Esophagus muscularis mucosa (tissue), 4 donors: ENCODE measurements around the gene AKT2. TPM values are rescaled to one million over a fixed set of nuclear protein-coding genes. Genes with fewer than 3 reads are reported as not detected.

ENCODE experiments used
- DNase-seq: peaks from one replicate; pipeline ENCODE4 v3.0.0-alpha.2; 2017; ENCODE audit errors: extremely low spot score
- H3K27ac ChIP-seq, 4 donors: fragments of 200-600 bp; sonication (generic); replicated peaks in 1 of 4; 1 replicate in 3 of 4; 2 replicates in 1 of 4; pipeline ENCODE4 v1.5.1; 2016 to 2019; ENCODE audit warnings: mild to moderate bottlenecking in 1 of 4
- H3K27me3 ChIP-seq, 4 donors: fragments of 200-600 bp; sonication (generic); one replicate each; pipeline versions ENCODE4 v1.5.1 to v1.6.0; 2016 to 2019
- H3K36me3 ChIP-seq, 4 donors: fragments of 200-600 bp; sonication (generic); one replicate each; pipeline ENCODE4 v1.5.1; 2016 to 2019
- H3K4me1 ChIP-seq, 4 donors: fragments of 200-600 bp; sonication (generic); one replicate each; pipeline ENCODE4 v1.5.1; 2016 to 2019
- H3K4me3 ChIP-seq, 4 donors: fragments of 200-600 bp; sonication (generic); 1 replicate in 2 of 4; 2 replicates in 2 of 4; pipeline ENCODE4 v1.5.1; 2016 to 2019; ENCODE audit warnings: mild to moderate bottlenecking in 4 of 4, moderate library complexity in 1 of 4
- H3K9me3 ChIP-seq, 4 donors: fragments of 200-600 bp; sonication (generic); 1 replicate in 3 of 4; 2 replicates in 1 of 4; pipeline ENCODE4 v1.5.1; 2016 to 2019
- CTCF ChIP-seq, 3 experiments: fragments of 200-600 bp in 2 of 3; fragments of 450-650 bp in 1 of 3; sonication (generic) in 2 of 3; IDR thresholded peaks; one replicate each; pipeline ENCODE4 v1.5.1; 2017 to 2019; ENCODE audit warnings: antibody characterized with exemption in 3 of 3, mild to moderate bottlenecking in 2 of 3, moderate library complexity in 1 of 3
- EP300 ChIP-seq: sonication (generic); formaldehyde crosslinking; IDR thresholded peaks from one replicate; pipeline ENCODE4 v1.6.1; 2017; ENCODE audit warnings: antibody characterized with exemption
- POLR2A ChIP-seq: fragments of 450-650 bp; IDR thresholded peaks from one replicate; pipeline ENCODE4 v1.6.1; 2017; ENCODE audit warnings: antibody characterized with exemption, moderate library complexity, mild to moderate bottlenecking, low read depth
- POLR2AphosphoS5 ChIP-seq, 2 donors: sonication (generic); formaldehyde crosslinking; IDR thresholded peaks; one replicate each; pipeline ENCODE4 v1.6.1; 2017; ENCODE audit warnings: antibody characterized with exemption in 2 of 2
- WGBS: methylation state at CpG from one replicate; pipeline ENCODE4 v1.1.5; 2018; 5-methylcytosine and 5-hydroxymethylcytosine counted together
- intact Hi-C: fragments of 100-400 bp; cut with DNase I; formaldehyde crosslinking; loops from one replicate; pipeline ENCODE4 v1.15.1; 2023
- total RNA-seq, 4 donors: library from RNA; depleted of rRNA; stranded (reverse); fragments of >200 nt; gene quantifications; one replicate each; pipeline versions ENCODE4 v1.1.0 to v1.2.1, GENCODE V29; 2016

AKT2 gene
- total RNA-seq, 4 donors from 2014 or later: 53.3 to 82.1 (median 64.0) TPM

GRCh38 chr19:40279761-40280607 lies 5.2 kb downstream of the AKT2 start:
- Histone ChIP-seq H3K36me3 (no peaks in the 10 kb centered on the region), H3K4me1 (peaks cover 70 to 92% (median 89%) of the 10 kb centered on the region in 4 donors), H3K9me3 (no peaks in the 10 kb centered on the region), H3K27ac (peak overlapping the region; percentile 72 to 77 (median 74)), H3K4me3 (peak overlapping the region; percentile 37 to 49 (median 38)), H3K27me3 (no peaks in the 10 kb centered on the region)
- intact Hi-C loops: no loop called here
- 78% methylated on average over 11 of the region's 17 CpGs for WGBS
- no peak for DNase-seq
- TF ChIP-seq POLR2AphosphoS5 (IDR thresholded peaks at IDR 0.05) (no peak), CTCF (IDR thresholded peaks at IDR 0.05) (no peak), EP300 (no peak), POLR2A (no peak)

- H3K27me3 ChIP-seq: no peaks in the 10 kb centered on the region
- H3K27ac ChIP-seq: peak overlapping the region; percentile 72 to 77 (median 74)
- peak overlapping the region; percentile 37 to 49 (median 38) for H3K4me3 ChIP-seq
- no peaks in the 10 kb centered on the region for H3K9me3 ChIP-seq
- 27% methylated on average over 3 of the region's 15 CpGs for WGBS
- intact Hi-C loops: no loop called here
- DNase-seq: no peak
- TF ChIP-seq CTCF (IDR thresholded peaks at IDR 0.05) (peak in 1 of 3 experiments; percentile 16), POLR2AphosphoS5 (IDR thresholded peaks at IDR 0.05) (no peak)
- H3K36me3 ChIP-seq: no peaks in the 10 kb centered on the region
- H3K4me1 ChIP-seq: peaks cover 78 to 97% (median 94%) of the 10 kb centered on the region in 4 donors
Measured at GRCh38 chr19:40279120-40279551, 6.0 kb downstream of the AKT2 start.

GRCh38 chr19:40278361-40279035 lies 6.6 kb downstream of the AKT2 start:
- intact Hi-C loops: no loop called here
- 80% methylated on average over 8 of the region's 16 CpGs for WGBS
- no peaks in the 10 kb centered on the region for H3K27me3 ChIP-seq
- no peak for TF ChIP-seq EP300
- no peak for TF ChIP-seq POLR2A
- no peak for TF ChIP-seq POLR2AphosphoS5 (IDR thresholded peaks at IDR 0.05)
- TF ChIP-seq CTCF (IDR thresholded peaks at IDR 0.05): no peak
- H3K4me3 ChIP-seq: peak overlapping the region; percentile 37 to 49 (median 38)
- peaks cover 78 to 97% (median 94%) of the 10 kb centered on the region in 4 donors for H3K4me1 ChIP-seq
- no peak for DNase-seq
- H3K9me3 ChIP-seq: no peaks in the 10 kb centered on the region
- no peaks in the 10 kb centered on the region for H3K36me3 ChIP-seq
- peak overlapping the region; percentile 72 to 77 (median 74) for H3K27ac ChIP-seq

- TF ChIP-seq POLR2A: no peak
- no peak for TF ChIP-seq EP300
- TF ChIP-seq CTCF (IDR thresholded peaks at IDR 0.05): no peak
- TF ChIP-seq POLR2AphosphoS5 (IDR thresholded peaks at IDR 0.05): no peak
- Histone ChIP-seq H3K27me3 (no peaks in the 10 kb centered on the region), H3K27ac (peak overlapping the region in 1 of 4 donors; percentile 72), H3K4me1 (peaks cover 71 to 95% (median 88%) of the 10 kb centered on the region in 4 donors), H3K9me3 (no peaks in the 10 kb centered on the region), H3K4me3 (no peak overlapping the region), H3K36me3 (peaks cover 0 to 4% (median under 1%) of the 10 kb centered on the region in 4 donors)
- no peak for DNase-seq
- 88% methylated on average over 10 of the region's 10 CpGs for WGBS
- intact Hi-C loops: no loop called here
Measured at GRCh38 chr19:40277356-40278059, 7.6 kb downstream of the AKT2 start.
